ENCODE data around the gene TRAPPC2L. TPM values are rescaled to one million over a fixed set of nuclear protein-coding genes. Genes with fewer than 3 reads are reported as not detected.

Gene TRAPPC2L
- total RNA-seq, 1 donor: 57.2 TPM

DNA sequence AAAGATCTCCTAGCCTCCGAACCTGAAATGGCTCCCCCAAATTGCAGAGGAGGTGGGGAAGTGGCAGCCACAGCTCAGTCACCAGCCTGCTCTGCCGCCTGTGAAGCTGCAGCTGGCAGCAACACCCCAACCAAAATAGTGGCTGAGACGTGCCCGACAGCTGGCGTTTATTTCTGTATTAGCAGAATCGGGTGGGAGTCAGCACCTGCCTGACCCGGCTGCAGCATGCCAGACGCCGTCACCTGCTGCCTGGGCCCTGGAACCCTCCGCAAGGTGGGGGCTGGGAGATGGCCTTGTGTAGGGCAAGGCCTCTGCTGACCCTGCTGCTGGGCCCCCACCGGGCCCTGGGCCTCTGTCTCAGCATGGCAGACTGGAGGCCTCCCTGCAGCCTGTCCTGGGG lies 27.0 kb downstream of the TRAPPC2L start:
- DNase-seq (ENCODE audit: low read depth): no peak
- no peak overlapping the region for H3K4me3 ChIP-seq (ENCODE audit: low read depth, low read length)
- no peak for TF ChIP-seq CTCF (IDR thresholded peaks at IDR 0.05; ENCODE audit: insufficient read depth, low read length)

DNA sequence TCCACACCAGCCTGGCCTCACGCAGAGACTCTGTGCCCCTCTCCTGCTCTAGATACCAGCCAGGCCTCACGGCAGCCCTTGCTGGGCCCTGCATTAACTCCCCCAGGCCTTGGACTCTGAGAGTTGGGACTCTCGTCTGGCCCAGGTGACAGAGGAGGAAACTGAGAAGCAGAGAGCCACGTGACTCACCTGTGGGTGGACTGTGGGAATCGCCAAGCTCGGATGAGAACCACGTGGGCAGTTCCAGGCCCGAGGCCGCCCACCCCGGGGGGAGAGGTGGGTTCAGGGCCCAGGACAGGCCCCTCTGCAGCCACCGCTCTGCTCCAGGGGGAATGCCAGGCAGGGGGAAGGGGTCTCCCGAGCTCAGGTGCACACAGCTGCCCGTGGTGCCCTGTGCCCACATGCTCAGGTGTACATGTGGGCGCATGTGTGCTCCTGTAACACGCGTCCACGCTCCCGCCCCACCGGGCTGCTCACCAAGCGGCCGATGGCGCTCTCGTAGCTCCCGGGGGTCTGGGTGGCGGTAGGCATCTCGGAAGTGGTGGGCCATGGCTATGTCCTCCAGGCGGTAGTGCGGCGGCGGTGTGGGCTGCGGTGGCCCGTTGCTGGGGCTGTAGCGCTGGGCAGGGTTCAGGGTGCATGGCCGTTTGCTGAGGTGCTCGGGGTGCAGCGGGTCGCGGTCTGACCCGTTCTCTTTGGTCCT lies 27.8 kb downstream of the TRAPPC2L start:
- no peak for DNase-seq (ENCODE audit: low read depth)
- TF ChIP-seq CTCF (IDR thresholded peaks at IDR 0.05; ENCODE audit: insufficient read depth, low read length): no peak
- H3K4me3 ChIP-seq (ENCODE audit: low read depth, low read length): no peak overlapping the region

DNA sequence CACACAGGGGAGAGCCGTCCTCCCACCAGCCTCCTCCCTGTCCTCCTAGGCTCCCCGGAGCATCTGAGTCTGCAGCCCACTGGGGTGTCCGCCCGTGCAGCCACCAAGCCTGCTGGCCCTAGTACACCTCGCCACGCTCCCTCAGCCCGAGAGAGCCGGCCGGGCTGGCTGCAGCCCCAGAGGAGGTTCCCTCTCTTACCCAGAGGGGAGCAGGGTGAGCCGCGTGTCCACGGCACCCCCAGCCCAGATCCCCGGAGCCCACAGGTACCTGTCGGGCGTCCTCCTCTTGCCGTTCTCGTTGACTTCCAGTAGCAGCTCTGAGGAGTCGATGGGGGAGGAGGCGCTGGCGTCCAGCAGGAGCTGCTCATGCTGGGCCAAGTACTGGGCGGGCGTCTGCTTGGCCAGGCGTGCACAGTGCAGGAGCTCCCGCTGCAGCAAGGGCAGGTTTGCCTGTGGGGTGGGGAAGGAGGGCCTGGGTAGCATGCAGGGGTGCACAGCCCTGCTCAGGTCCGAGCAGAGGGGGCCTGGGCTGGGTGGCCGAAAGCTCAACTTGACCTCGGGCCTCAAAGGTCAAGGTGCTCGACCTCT lies 28.9 kb downstream of the TRAPPC2L start:
- no peak overlapping the region for H3K4me3 ChIP-seq (ENCODE audit: low read depth, low read length)
- no peak for TF ChIP-seq CTCF (IDR thresholded peaks at IDR 0.05; ENCODE audit: insufficient read depth, low read length)
- DNase-seq (ENCODE audit: low read depth): no peak

DNA sequence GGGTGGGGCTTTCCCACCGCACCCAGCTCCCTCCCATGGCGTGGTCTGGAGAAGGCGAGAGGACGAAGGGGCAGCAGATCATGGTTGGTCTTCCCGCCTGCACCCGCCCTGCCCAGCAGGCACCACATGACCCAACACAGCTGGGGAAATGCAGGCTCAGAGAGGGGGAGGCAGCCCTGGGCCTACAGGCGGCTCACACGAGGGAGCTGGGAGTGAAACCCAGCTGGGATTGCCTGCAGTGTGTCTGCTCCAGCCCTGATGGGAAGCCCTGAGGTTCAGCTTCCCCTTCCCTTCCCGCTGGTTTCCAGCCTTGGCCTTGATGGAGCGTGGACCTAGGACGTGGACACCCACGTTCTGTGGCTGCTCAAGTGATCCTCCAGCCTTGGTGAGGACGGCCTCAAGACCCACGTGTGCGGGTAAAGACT lies 29.5 kb downstream of the TRAPPC2L start:
- TF ChIP-seq CTCF (IDR thresholded peaks at IDR 0.05; ENCODE audit: insufficient read depth, low read length): no peak
- no peak for DNase-seq (ENCODE audit: low read depth)
- H3K4me3 ChIP-seq (ENCODE audit: low read depth, low read length): no peak overlapping the region

DNA sequence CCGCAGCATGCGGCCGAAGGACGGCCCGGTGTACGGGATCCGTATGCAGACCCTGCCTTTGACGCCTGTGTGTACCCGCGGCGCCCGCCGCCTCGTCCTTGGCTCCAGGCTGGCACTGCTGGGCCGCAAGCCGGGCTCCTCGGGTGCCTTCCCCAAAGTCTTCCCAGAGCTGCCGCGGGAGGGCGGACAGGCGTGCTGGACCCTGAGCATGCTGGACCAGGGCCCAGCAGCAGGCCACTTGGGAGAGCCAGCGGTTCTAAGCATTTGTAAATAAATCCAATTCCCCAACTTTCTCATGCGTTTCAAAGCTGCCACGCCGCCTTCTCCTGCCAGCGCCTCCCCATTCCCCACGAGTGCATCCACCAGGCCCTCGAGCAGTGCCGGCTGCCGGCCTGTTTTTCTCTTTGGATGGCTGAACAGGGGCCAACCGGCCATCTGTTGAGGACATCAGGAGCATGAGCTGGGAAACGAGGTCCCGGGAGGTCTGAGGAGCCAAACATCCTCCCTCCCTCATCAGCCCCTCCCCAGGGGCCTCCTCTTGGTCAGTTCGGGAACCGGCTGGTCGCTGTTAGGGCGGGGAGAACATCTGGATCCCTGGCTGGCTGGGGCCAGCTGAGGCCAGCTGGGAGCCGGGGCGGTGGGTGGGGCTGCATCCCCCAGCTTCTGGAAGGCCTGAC lies 30.1 kb downstream of the TRAPPC2L start:
- H3K4me3 ChIP-seq (ENCODE audit: low read depth, low read length): no peak overlapping the region
- no peak for TF ChIP-seq CTCF (IDR thresholded peaks at IDR 0.05; ENCODE audit: insufficient read depth, low read length)
- peak; percentile 58 for DNase-seq (ENCODE audit: low read depth)

DNA sequence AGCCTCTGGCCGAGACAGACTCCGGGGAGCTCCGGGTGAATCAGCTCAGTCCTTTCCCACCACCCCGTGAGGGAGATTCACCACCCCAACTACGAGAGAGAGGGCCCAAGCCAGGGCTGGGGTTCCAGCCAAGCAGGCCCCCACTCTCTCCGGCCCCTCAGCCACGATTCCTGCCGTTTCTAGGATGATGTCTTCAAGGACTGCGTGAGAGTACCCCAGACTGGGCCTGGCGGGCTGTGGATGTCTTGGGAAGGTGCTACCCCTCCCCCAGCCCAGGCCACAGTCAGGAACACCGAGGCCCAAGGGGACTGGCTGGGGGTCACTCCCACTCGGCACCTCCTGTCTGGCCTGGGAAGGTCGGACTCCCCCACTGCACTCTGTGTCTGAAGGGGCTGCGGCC lies 31.1 kb downstream of the TRAPPC2L start:
- TF ChIP-seq CTCF (IDR thresholded peaks at IDR 0.05; ENCODE audit: insufficient read depth, low read length): no peak
- no peak for DNase-seq (ENCODE audit: low read depth)
- no peak overlapping the region for H3K4me3 ChIP-seq (ENCODE audit: low read depth, low read length)

Data from fibroblast of the aortic adventitia (primary cell).